IPS-20b (cell line): ENCODE data around the gene SLC17A1.
"Not testable (repeated sequence)": the region's sequence is repeated elsewhere in the genome, so short reads cannot be mapped to it uniquely, and the experiment has no call there.

Source experiments
- H3K27ac ChIP-seq: one replicate; pipeline ENCODE4 v1.5.1; 2013; ENCODE audit warnings: low read length
- H3K27me3 ChIP-seq: 2 replicates; pipeline ENCODE4 v1.6.1; 2013; ENCODE audit warnings: mild to moderate bottlenecking, low read length, inconsistent platforms; ENCODE audit not compliant: insufficient read depth
- H3K36me3 ChIP-seq: 2 replicates; pipeline ENCODE4 v1.6.1; 2013; ENCODE audit warnings: low read depth, mild to moderate bottlenecking, inconsistent platforms, low read length, moderate library complexity; ENCODE audit not compliant: insufficient read depth
- H3K4me1 ChIP-seq: 2 replicates; pipeline ENCODE4 v1.6.1; 2013; ENCODE audit warnings: mild to moderate bottlenecking, control low read depth, inconsistent platforms, low read length, moderate library complexity; ENCODE audit not compliant: insufficient read depth
- H3K4me3 ChIP-seq: 2 replicates; pipeline ENCODE4 v1.5.1; 2013; ENCODE audit warnings: mild to moderate bottlenecking, low read length, inconsistent platforms
- H3K9ac ChIP-seq: 2 replicates; pipeline ENCODE4 v1.6.1; 2013; ENCODE audit warnings: low read depth, mild to moderate bottlenecking, inconsistent platforms, low read length, moderate library complexity
- H3K9me3 ChIP-seq: 2 replicates; pipeline ENCODE4 v1.6.1; 2013; ENCODE audit warnings: mild to moderate bottlenecking, low read depth, low read length, inconsistent platforms; ENCODE audit not compliant: insufficient read depth

Gene SLC17A1

GRCh38 chr6:25754535-25754934, 77.3 kb downstream of the SLC17A1 start, which contains the start of gene SLC17A4:
SLC17A4 (plus strand) TSS chr6:25754742; CDS start chr6:25761963, 7,221 bp downstream.
- Histone ChIP-seq H3K36me3 (no peaks in the 10 kb centered on the region), H3K4me1 (no peaks in the 10 kb centered on the region), H3K27ac (no peak within 1 kb of the TSS), H3K9ac (no peak within 1 kb of the TSS), H3K27me3 (no peaks in the 10 kb centered on the region), H3K4me3 (no peak within 1 kb of the TSS), H3K9me3 (no peaks in the 10 kb centered on the region)

GRCh38 chr6:25753079-25753478, 78.8 kb downstream of the SLC17A1 start:
- Histone ChIP-seq H3K4me3 (no peak overlapping the region), H3K4me1 (no peaks in the 10 kb centered on the region), H3K9me3 (no peaks in the 10 kb centered on the region), H3K27me3 (no peaks in the 10 kb centered on the region), H3K9ac (no peak overlapping the region), H3K27ac (no peak overlapping the region), H3K36me3 (no peaks in the 10 kb centered on the region)

- no peaks in the 10 kb centered on the region for H3K27me3 ChIP-seq
- no peak overlapping the region for H3K4me3 ChIP-seq
- no peaks in the 10 kb centered on the region for H3K36me3 ChIP-seq
- no peak overlapping the region for H3K27ac ChIP-seq
- H3K9ac ChIP-seq, result no peak overlapping the region
- H3K4me1 ChIP-seq, result no peaks in the 10 kb centered on the region
- no peaks in the 10 kb centered on the region for H3K9me3 ChIP-seq
These were observed 80.9 kb downstream of the SLC17A1 start for GRCh38 chr6:25750906-25751305.

- Histone ChIP-seq H3K36me3 (no peaks in the 10 kb centered on the region), H3K4me3 (no peak overlapping the region), H3K4me1 (no peaks in the 10 kb centered on the region), H3K27ac (no peak overlapping the region), H3K9ac (no peak overlapping the region), H3K9me3 (no peaks in the 10 kb centered on the region), H3K27me3 (no peaks in the 10 kb centered on the region)
These were observed 82.0 kb downstream of the SLC17A1 start for GRCh38 chr6:25749837-25750236.

- not testable (repeated sequence) for H3K4me1 ChIP-seq, H3K4me3 ChIP-seq, H3K9me3 ChIP-seq, H3K27me3 ChIP-seq, H3K27ac ChIP-seq, H3K36me3 ChIP-seq, H3K9ac ChIP-seq
These were observed 83.0 kb downstream of the SLC17A1 start for GRCh38 chr6:25748601-25749517.

- no peaks in the 10 kb centered on the region for H3K27me3 ChIP-seq
- H3K36me3 ChIP-seq, result no peaks in the 10 kb centered on the region
- no peak overlapping the region for H3K27ac ChIP-seq
- H3K9me3 ChIP-seq, result no peaks in the 10 kb centered on the region
- no peaks in the 10 kb centered on the region for H3K4me1 ChIP-seq
- H3K4me3 ChIP-seq, result no peak overlapping the region
- H3K9ac ChIP-seq, result no peak overlapping the region
These were observed 83.8 kb downstream of the SLC17A1 start for GRCh38 chr6:25748049-25748448.

GRCh38 chr6:25747477-25747876, 84.4 kb downstream of the SLC17A1 start:
- H3K4me3 ChIP-seq, result no peak overlapping the region
- H3K9me3 ChIP-seq, result no peaks in the 10 kb centered on the region
- no peaks in the 10 kb centered on the region for H3K4me1 ChIP-seq
- no peaks in the 10 kb centered on the region for H3K36me3 ChIP-seq
- no peaks in the 10 kb centered on the region for H3K27me3 ChIP-seq
- H3K9ac ChIP-seq, result no peak overlapping the region
- H3K27ac ChIP-seq, result no peak overlapping the region

GRCh38 chr6:25746968-25747367, 84.9 kb downstream of the SLC17A1 start:
- Histone ChIP-seq H3K4me1 (no peaks in the 10 kb centered on the region), H3K9me3 (peaks cover 2% of the 10 kb centered on the region; the same call in 1 of the 2 replicates), H3K4me3 (no peak overlapping the region), H3K27ac (no peak overlapping the region), H3K27me3 (no peaks in the 10 kb centered on the region), H3K36me3 (no peaks in the 10 kb centered on the region), H3K9ac (no peak overlapping the region)

GRCh38 chr6:25745836-25746235, 86.0 kb downstream of the SLC17A1 start:
- Histone ChIP-seq H3K4me3 (no peak overlapping the region), H3K27me3 (no peaks in the 10 kb centered on the region), H3K4me1 (no peaks in the 10 kb centered on the region), H3K9me3 (peaks cover 4% of the 10 kb centered on the region; the same call in 1 of the 2 replicates), H3K9ac (no peak overlapping the region), H3K36me3 (no peaks in the 10 kb centered on the region), H3K27ac (no peak overlapping the region)

GRCh38 chr6:25743868-25744267, 88.0 kb downstream of the SLC17A1 start:
- H3K27ac ChIP-seq, result no peak overlapping the region
- no peak overlapping the region for H3K4me3 ChIP-seq
- H3K9me3 ChIP-seq, result peaks cover 4% of the 10 kb centered on the region; the same call in 1 of the 2 replicates
- H3K4me1 ChIP-seq, result no peaks in the 10 kb centered on the region
- no peaks in the 10 kb centered on the region for H3K27me3 ChIP-seq
- no peak overlapping the region for H3K9ac ChIP-seq
- H3K36me3 ChIP-seq, result no peaks in the 10 kb centered on the region

- H3K9me3 ChIP-seq, result peaks cover 11% of the 10 kb centered on the region
- H3K36me3 ChIP-seq, result no peaks in the 10 kb centered on the region
- H3K27ac ChIP-seq, result no peak overlapping the region
- no peak overlapping the region for H3K4me3 ChIP-seq
- H3K9ac ChIP-seq, result no peak overlapping the region
- H3K27me3 ChIP-seq, result no peaks in the 10 kb centered on the region
- no peaks in the 10 kb centered on the region for H3K4me1 ChIP-seq
These were observed 96.6 kb downstream of the SLC17A1 start for GRCh38 chr6:25735261-25735660.
